Osteoblast (primary cell): ENCODE results near the gene RELN. TPM values are rescaled to one million over a fixed set of nuclear protein-coding genes. Genes with fewer than 3 reads are reported as not detected.

Experiments
- DNase-seq: peaks from one replicate; pipeline ENCODE4 v3.0.0; 2011; ENCODE audit warnings: low spot score, mixed read lengths; ENCODE audit not compliant: insufficient read length; ENCODE audit errors: missing footprints
- H2AFZ ChIP-seq: 2 replicates; pipeline ENCODE4 v1.6.0; 2011; ENCODE audit warnings: mild to moderate bottlenecking, low read length
- H3K27ac ChIP-seq: 2 replicates; pipeline ENCODE4 v1.5.1; 2011; ENCODE audit warnings: mild to moderate bottlenecking, low read depth, low read length, moderate library complexity
- H3K27me3 ChIP-seq: 2 replicates; pipeline ENCODE4 v1.6.0; 2012; ENCODE audit warnings: mild to moderate bottlenecking, control low read depth, inconsistent platforms, low read length, moderate library complexity; ENCODE audit not compliant: insufficient read depth
- H3K36me3 ChIP-seq: 2 replicates; pipeline ENCODE4 v1.5.1; 2011; ENCODE audit warnings: mild to moderate bottlenecking, low read length, control low read depth, moderate library complexity; ENCODE audit not compliant: insufficient read depth
- H3K4me1 ChIP-seq: 2 replicates; pipeline ENCODE4 v1.5.1; 2011; ENCODE audit warnings: mild to moderate bottlenecking, low read length, control low read depth, moderate library complexity; ENCODE audit not compliant: insufficient read depth
- H3K4me2 ChIP-seq: 2 replicates; pipeline ENCODE4 v1.6.0; 2011; ENCODE audit warnings: mild to moderate bottlenecking, low read length; ENCODE audit not compliant: insufficient read depth
- H3K4me3 ChIP-seq: fragments of 200-600 bp; sonication (generic); 3 replicates; pipeline ENCODE4 v1.5.1; 2012; ENCODE audit warnings: mild to moderate bottlenecking, low read length, inconsistent platforms; ENCODE audit not compliant: insufficient read depth
- H3K79me2 ChIP-seq: 2 replicates; pipeline ENCODE4 v1.6.0; 2012; ENCODE audit warnings: mild to moderate bottlenecking, low read length, control low read depth, inconsistent platforms; ENCODE audit not compliant: insufficient read depth
- H3K9me3 ChIP-seq: 2 replicates; pipeline ENCODE4 v1.5.1; 2011; ENCODE audit warnings: low read depth, low read length, control low read depth
- H4K20me1 ChIP-seq: 2 replicates; pipeline ENCODE4 v1.6.0; 2012; ENCODE audit warnings: mild to moderate bottlenecking, low read length, control low read depth; ENCODE audit not compliant: insufficient read depth
- CTCF ChIP-seq: IDR thresholded peaks from 2 replicates; pipeline ENCODE4 v1.5.1; 2011; ENCODE audit warnings: mild to moderate bottlenecking, low read depth, low read length, moderate library complexity; ENCODE audit errors: extremely low read depth
- total RNA-seq: library from RNA; depleted of rRNA; stranded (reverse); fragments of >200 nt; gene quantifications from 2 replicates; pipeline ENCODE4 v1.2.3, GENCODE V29; 2012

The RELN gene
- total RNA-seq, 1 donor: 0.36 TPM

DNA sequence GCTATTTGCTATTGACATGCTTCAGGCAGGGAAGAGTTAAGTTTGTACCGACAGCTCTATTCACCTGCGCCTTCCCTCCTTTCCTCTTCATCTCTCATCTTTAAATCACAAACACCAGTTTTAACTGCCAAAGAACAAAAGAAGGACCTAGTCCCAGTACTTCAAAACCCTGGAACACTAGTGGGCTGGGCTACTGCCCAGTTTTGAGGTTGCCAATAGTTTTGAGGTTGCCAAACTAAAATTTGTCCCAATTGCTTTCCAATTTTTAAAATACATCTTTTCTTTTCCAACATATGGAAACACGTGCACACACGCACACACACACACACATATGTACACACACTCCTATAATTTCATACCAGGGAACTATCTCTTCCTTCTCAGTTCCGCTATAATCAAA lies 412.8 kb downstream of the RELN start:
- no peak overlapping the region for H3K27ac ChIP-seq
- H3K79me2 ChIP-seq: no peaks in the 10 kb centered on the region
- H3K36me3 ChIP-seq: no peaks in the 10 kb centered on the region
- H3K4me3 ChIP-seq: no peak overlapping the region
- no peak for DNase-seq
- H4K20me1 ChIP-seq: no peaks in the 10 kb centered on the region
- no peak overlapping the region for H3K4me2 ChIP-seq
- H3K27me3 ChIP-seq: no peaks in the 10 kb centered on the region
- no peak overlapping the region for H2AFZ ChIP-seq
- no peak for TF ChIP-seq CTCF
- H3K4me1 ChIP-seq: no peaks in the 10 kb centered on the region
- H3K9me3 ChIP-seq: no peaks in the 10 kb centered on the region

DNA sequence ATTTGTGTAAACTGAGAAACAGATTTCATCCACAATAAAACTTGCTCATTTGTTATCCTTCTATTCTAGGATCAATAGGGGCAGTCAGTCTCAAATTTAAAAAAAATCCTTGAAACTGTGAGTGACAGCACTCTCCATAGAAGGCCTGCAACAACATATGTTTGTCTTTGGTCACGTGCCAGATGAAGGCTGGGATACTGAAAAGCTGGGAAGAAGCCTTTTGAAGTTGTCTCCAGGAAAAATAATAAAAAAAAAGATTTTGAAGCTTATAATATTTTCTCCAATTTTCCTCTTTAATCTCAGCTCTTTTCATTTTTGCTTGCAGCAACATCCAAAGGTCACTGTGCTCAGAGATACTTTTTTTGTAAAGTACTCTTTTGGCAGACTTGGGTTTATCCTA lies 414.9 kb downstream of the RELN start:
- H3K4me3 ChIP-seq: no peak overlapping the region
- no peaks in the 10 kb centered on the region for H3K36me3 ChIP-seq
- no peaks in the 10 kb centered on the region for H4K20me1 ChIP-seq
- no peaks in the 10 kb centered on the region for H3K79me2 ChIP-seq
- no peak overlapping the region for H3K27ac ChIP-seq
- peaks cover 2% of the 10 kb centered on the region for H3K27me3 ChIP-seq
- TF ChIP-seq CTCF: no peak
- no peaks in the 10 kb centered on the region for H3K4me1 ChIP-seq
- no peak overlapping the region for H2AFZ ChIP-seq
- no peaks in the 10 kb centered on the region for H3K9me3 ChIP-seq
- no peak overlapping the region for H3K4me2 ChIP-seq
- DNase-seq: no peak

- Histone ChIP-seq H3K79me2 (no peaks in the 10 kb centered on the region), H3K27ac (no peak overlapping the region), H3K36me3 (no peaks in the 10 kb centered on the region), H2AFZ (no peak overlapping the region), H3K4me2 (no peak overlapping the region), H3K9me3 (no peaks in the 10 kb centered on the region), H3K4me1 (no peaks in the 10 kb centered on the region), H4K20me1 (no peaks in the 10 kb centered on the region), H3K4me3 (no peak overlapping the region), H3K27me3 (peaks cover 2% of the 10 kb centered on the region)
- DNase-seq: no peak
- peak; percentile 53 for TF ChIP-seq CTCF
Observed at GRCh38 chr7:103573479-103574058, 415.9 kb downstream of the RELN start.

GRCh38 chr7:103571586-103571985 lies 417.9 kb downstream of the RELN start:
- H3K79me2 ChIP-seq: no peaks in the 10 kb centered on the region
- H3K27ac ChIP-seq: no peak overlapping the region
- H3K27me3 ChIP-seq: peaks cover 2% of the 10 kb centered on the region
- TF ChIP-seq CTCF: no peak
- no peak overlapping the region for H3K4me3 ChIP-seq
- no peak overlapping the region for H3K4me2 ChIP-seq
- no peak for DNase-seq
- no peaks in the 10 kb centered on the region for H3K36me3 ChIP-seq
- no peaks in the 10 kb centered on the region for H3K9me3 ChIP-seq
- no peaks in the 10 kb centered on the region for H4K20me1 ChIP-seq
- H3K4me1 ChIP-seq: no peaks in the 10 kb centered on the region
- H2AFZ ChIP-seq: no peak overlapping the region
